HG02588 (cell line): ENCODE data around the gene OR7A5.
"Not testable (repeated sequence)": the region's sequence is repeated elsewhere in the genome, so short reads cannot be mapped to it uniquely, and the experiment has no call there.

ENCODE experiments used
- ATAC-seq: cut with Tn5 transposase; IDR thresholded peaks from one replicate; pipeline ENCODE4 v1.9.1; 2021; ENCODE audit warnings: mild to moderate bottlenecking, moderate library complexity; ENCODE audit not compliant: unreplicated experiment

Gene OR7A5

DNA sequence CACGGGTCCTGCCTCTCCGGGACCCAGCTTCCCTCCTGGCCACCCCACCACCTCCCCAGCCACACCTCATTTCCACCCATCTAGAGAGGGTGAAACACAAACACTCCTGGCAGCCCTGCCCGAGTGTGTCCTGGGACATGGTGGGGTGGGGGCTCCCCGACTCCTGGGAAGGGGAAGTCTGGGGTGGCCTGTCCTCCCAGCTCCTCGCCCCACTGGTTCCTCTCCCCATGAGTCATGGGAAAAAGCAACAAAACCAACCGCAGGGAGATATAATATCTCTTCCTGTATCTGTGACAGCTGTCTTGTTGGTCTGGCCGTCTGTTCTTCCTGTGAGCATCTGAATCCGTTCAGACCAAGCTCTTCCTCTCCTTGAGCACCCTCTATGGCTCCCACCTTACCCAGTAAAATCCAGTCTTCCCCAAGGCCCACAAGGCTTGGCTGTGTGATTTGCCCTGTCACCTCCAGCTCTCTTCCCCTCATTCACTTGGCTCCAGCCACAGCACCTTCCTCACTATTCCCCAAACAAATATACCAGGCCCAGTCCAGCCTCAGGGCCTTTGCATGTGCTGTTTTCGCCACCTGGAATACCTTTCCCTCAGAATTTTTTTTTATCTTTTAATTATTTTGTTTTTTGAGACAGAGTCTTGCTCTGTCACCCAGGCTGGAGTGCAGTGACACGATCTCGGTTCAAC, 49.7 kb downstream of the OR7A5 start:
- not testable (repeated sequence) for ATAC-seq

- not testable (repeated sequence) for ATAC-seq
Measured at GRCh38 chr19:14784730-14785101, 50.3 kb downstream of the OR7A5 start.

GRCh38 chr19:14783410-14783998, 51.5 kb downstream of the OR7A5 start:
- not testable (repeated sequence) for ATAC-seq

DNA sequence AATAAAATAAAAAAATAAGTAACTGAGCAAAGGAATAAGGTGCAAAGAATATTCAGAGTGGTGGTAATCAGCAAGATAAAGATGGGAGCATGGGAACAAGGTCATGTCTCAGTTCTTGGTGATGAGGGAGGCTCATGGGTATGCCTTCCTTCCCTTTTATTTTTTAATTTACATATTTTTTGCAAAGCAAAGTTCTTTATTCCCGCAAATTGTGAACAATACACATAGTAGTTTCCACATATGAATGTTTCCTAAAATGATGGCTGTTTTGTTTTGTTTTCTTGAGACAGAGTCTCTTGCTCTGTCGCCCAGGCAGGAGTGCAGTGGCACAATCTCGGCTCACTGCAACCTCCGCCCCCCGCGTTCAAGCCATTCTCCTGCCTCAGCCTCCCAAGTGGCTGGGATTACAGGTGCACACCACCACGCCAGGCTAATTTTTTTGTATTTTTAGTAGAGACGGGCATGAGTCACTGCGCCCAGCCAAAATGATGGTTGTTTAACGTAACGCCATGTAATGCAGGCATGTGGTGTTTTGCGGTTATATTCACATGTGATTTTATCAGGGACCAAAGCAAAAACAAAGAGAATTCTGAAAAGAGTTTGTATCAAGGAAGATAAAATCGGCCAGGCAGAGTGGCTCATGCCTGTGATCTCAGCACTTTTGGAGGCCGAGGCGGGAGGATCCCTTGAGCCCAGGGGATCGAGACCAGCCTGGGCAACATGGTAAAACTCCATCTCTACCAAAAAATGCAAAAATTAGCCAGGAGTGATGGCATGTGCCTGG, 52.2 kb downstream of the OR7A5 start:
- ATAC-seq: no peak

DNA sequence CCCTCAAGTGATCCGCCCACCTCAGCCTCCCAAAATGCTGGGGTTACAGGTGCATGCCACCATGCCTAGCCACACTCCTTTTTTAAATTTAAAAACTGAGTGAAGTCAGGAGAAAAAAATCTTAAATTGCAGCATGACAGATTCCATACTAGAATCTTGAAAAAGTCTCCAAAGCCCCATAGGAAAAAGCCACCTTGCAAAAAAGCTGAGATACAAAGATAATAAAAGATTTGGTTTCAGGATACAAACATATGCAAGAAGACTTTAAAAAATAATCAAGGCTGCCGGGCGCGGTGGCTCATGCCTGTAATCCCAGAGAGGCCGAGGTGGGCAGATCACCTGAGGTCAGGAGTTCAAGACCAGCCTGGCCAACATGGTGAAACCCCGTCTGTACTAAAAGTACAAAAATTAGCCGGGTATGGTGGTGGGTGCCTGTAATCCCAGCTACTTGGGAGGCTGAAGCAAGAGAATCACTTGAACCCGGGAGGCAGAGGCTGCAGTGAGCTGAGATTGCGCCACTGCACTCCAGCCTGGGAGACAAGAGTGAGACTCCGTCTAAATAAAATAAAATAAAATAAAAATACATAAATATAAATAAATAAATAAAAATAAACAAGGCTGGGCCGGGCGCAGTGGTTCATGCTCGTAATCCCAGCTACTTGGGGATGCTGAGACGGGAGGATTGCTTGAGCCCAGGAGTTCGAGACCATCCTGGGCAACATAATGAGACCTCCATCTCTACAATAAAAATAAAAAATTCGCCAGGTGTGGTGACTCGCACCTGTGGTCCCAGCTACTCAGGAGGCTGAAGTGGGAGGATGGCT, 53.1 kb downstream of the OR7A5 start:
- not testable (repeated sequence) for ATAC-seq

GRCh38 chr19:14780622-14781225, 54.3 kb downstream of the OR7A5 start:
- not testable (repeated sequence) for ATAC-seq

DNA sequence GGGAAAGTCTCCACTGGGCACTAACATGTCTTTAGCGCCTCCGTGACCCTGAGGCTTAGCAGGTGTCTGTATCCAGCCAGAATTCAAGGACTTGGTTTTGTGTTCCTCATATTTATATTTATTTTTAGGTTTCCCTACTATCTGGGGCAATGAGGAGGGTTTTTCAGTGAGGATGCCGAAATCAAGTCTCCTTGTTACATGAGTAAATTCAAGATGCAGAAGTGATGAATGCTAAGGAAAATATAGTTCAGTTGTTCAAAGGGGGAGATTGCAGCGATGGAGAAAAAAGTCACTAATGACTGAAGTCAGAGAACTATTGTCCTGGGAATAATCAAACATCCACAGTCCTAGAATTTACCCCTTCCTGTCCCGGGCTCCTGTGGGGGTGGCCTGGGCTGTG, 55.8 kb downstream of the OR7A5 start:
- no peak for ATAC-seq

DNA sequence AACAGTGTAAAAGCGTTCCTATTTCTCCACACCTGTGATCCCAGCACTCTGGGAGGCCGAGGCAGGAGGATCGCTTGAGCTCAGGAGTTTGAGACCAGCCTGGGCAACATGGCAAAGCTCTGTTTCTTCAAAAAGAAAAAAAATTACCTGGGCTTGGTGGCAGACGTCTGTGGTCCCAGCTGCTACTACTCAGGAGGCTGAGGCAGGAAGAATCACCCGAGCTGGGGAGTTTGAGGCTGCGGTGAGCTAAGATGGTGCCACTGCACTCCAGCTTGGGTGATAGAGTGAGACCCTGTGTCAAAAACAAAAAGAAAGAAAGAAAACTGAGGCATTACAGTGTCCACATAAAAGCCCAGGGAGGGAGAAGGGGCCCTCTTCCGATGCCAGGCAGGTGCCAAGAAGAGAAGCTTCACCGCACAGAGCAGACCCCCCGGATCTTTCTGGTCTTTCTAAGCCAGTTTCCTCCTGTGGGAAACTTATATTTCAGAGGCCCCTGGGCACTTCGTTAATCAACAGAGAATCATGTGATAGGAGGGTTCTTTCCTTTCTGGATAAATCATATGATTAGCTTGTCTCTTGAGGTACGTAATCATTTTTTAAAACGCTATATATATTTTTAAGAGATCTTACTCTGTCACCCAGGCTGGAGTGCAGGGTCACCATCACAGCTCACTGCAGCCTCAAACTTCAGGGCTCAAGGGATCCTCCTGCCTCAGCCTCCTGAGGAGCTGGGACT, 56.7 kb downstream of the OR7A5 start, which contains the start of gene ADGRE2:
Gene ADGRE2, minus strand, starts transcription at position 451 of the 736 bp plus-strand sequence. CDS start 1,804 bp downstream, outside the sequence.
- not testable (repeated sequence) for ATAC-seq

GRCh38 chr19:14777645-14778044, 57.3 kb downstream of the OR7A5 start:
- not testable (repeated sequence) for ATAC-seq
